ENCODE measurements around the gene SERHL2. TPM values are rescaled to one million over a fixed set of nuclear protein-coding genes. Genes with fewer than 3 reads are reported as not detected.

SERHL2 gene
- total RNA-seq, 2 donors from 2014 or later = 12.6 to 12.8 TPM

- TF ChIP-seq, protein P1, sequence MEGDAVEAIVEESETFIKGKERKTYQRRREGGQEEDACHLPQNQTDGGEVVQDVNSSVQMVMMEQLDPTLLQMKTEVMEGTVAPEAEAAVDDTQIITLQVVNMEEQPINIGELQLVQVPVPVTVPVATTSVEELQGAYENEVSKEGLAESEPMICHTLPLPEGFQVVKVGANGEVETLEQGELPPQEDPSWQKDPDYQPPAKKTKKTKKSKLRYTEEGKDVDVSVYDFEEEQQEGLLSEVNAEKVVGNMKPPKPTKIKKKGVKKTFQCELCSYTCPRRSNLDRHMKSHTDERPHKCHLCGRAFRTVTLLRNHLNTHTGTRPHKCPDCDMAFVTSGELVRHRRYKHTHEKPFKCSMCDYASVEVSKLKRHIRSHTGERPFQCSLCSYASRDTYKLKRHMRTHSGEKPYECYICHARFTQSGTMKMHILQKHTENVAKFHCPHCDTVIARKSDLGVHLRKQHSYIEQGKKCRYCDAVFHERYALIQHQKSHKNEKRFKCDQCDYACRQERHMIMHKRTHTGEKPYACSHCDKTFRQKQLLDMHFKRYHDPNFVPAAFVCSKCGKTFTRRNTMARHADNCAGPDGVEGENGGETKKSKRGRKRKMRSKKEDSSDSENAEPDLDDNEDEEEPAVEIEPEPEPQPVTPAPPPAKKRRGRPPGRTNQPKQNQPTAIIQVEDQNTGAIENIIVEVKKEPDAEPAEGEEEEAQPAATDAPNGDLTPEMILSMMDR (conservative IDR thresholded peaks at IDR 0.05) = no peak
- no peak for DNase-seq
- H3K4me3 ChIP-seq (ENCODE audit: low read length) = no peak overlapping the region
- Mint-ChIP-seq H3K27me3 (ENCODE audit: insufficient read depth) (no peaks in the 10 kb centered on the region), H3K27ac (peak overlapping the region; percentile 80), H3K36me3 (ENCODE audit: low read depth) (peaks cover 70% of the 10 kb centered on the region), H3K9me3 (peaks cover 22% of the 10 kb centered on the region), H3K4me1 (peaks cover 26% of the 10 kb centered on the region), H3K4me3 (no peak overlapping the region)
- H3K36me3 ChIP-seq (ENCODE audit: control insufficient read depth, insufficient read depth, low read length) = peaks cover 74% of the 10 kb centered on the region
- H3K27me3 ChIP-seq (ENCODE audit: control insufficient read depth, insufficient read depth, low read length, poor library complexity, severe bottlenecking) = no peaks in the 10 kb centered on the region
- peaks cover 9% of the 10 kb centered on the region for H3K9me3 ChIP-seq (ENCODE audit: control insufficient read depth, low read length)
- no peak overlapping the region for H3K9ac ChIP-seq (ENCODE audit: extremely low read depth, low read length, poor library complexity, severe bottlenecking)
- H3K4me1 ChIP-seq (ENCODE audit: control insufficient read depth, insufficient read depth, low read length) = peaks cover 5% of the 10 kb centered on the region
- peak overlapping the region; percentile 83 for H3K27ac ChIP-seq (ENCODE audit: low read depth, low read length)
- WGBS, 2 experiments (ENCODE audit: insufficient coverage in 1 of 2, insufficient read length in 1 of 2) = 76 to 93% methylated on average over 10 of the region's 11 CpGs
Observed at GRCh38 chr22:42608136-42608822, 54.5 kb downstream of the SERHL2 start.

DNA sequence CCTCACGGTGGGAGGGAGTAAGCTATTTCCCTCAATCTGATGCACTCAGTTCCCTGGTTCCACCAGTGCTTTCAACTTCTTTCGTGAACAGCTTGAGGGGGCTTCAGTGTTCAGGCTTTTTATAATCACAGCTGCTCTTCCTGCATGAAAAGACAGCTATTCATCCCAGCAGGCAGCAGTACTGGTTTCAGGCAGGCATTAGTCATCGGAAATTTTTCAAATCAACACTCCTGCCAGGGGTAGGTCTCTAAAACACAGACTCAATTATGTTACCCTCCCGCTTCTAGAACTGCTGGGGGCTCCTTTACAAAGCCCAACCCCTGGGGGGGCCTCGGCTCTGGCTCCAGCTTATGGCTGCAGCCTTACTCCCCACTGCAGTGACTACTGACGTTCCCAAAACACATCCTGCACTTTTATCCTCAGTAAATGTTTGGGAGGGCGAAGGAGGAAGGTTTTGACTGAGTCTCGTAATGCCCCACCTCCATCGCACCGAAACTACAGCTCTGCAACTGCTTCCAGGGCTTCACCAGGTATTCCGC, 55.1 kb downstream of the SERHL2 start:
- Mint-ChIP-seq H3K27me3 (ENCODE audit: insufficient read depth) (no peaks in the 10 kb centered on the region), H3K27ac (peak overlapping the region; percentile 80), H3K4me1 (peaks cover 26% of the 10 kb centered on the region), H3K9me3 (peaks cover 22% of the 10 kb centered on the region), H3K36me3 (ENCODE audit: low read depth) (peaks cover 70% of the 10 kb centered on the region), H3K4me3 (no peak overlapping the region)
- peaks cover 5% of the 10 kb centered on the region for H3K4me1 ChIP-seq (ENCODE audit: control insufficient read depth, insufficient read depth, low read length)
- no peak overlapping the region for H3K9ac ChIP-seq (ENCODE audit: extremely low read depth, low read length, poor library complexity, severe bottlenecking)
- no peak for DNase-seq
- H3K36me3 ChIP-seq (ENCODE audit: control insufficient read depth, insufficient read depth, low read length) = peaks cover 71% of the 10 kb centered on the region
- H3K27me3 ChIP-seq (ENCODE audit: control insufficient read depth, insufficient read depth, low read length, poor library complexity, severe bottlenecking) = no peaks in the 10 kb centered on the region
- H3K27ac ChIP-seq (ENCODE audit: low read depth, low read length) = peak overlapping the region; percentile 83
- H3K4me3 ChIP-seq (ENCODE audit: low read length) = no peak overlapping the region
- WGBS, 2 experiments (ENCODE audit: insufficient coverage in 1 of 2, insufficient read length in 1 of 2) = 55 to 80% methylated on average over 8 to 11 of the region's 11 CpGs
- TF ChIP-seq, protein P1 (conservative IDR thresholded peaks at IDR 0.05) = no peak
- H3K9me3 ChIP-seq (ENCODE audit: control insufficient read depth, low read length) = peaks cover 9% of the 10 kb centered on the region

GRCh38 chr22:42610186-42610585, 56.4 kb downstream of the SERHL2 start:
- 91 to 92% methylated on average over 4 to 5 of the region's 5 CpGs for WGBS, 2 experiments (ENCODE audit: insufficient coverage in 1 of 2, insufficient read length in 1 of 2)
- TF ChIP-seq, protein P1 (conservative IDR thresholded peaks at IDR 0.05) = no peak
- Histone ChIP-seq H3K27me3 (ENCODE audit: control insufficient read depth, insufficient read depth, low read length, poor library complexity, severe bottlenecking) (no peaks in the 10 kb centered on the region), H3K4me3 (ENCODE audit: low read length) (no peak overlapping the region), H3K9me3 (ENCODE audit: control insufficient read depth, low read length) (peaks cover 9% of the 10 kb centered on the region), H3K9ac (ENCODE audit: extremely low read depth, low read length, poor library complexity, severe bottlenecking) (no peak overlapping the region), H3K4me1 (ENCODE audit: control insufficient read depth, insufficient read depth, low read length) (peaks cover 5% of the 10 kb centered on the region), H3K36me3 (ENCODE audit: control insufficient read depth, insufficient read depth, low read length) (peaks cover 64% of the 10 kb centered on the region), H3K27ac (ENCODE audit: low read depth, low read length) (no peak overlapping the region)
- Mint-ChIP-seq H3K9me3 (peaks cover 22% of the 10 kb centered on the region), H3K36me3 (ENCODE audit: low read depth) (peaks cover 70% of the 10 kb centered on the region), H3K4me1 (peaks cover 23% of the 10 kb centered on the region), H3K27me3 (ENCODE audit: insufficient read depth) (no peaks in the 10 kb centered on the region), H3K4me3 (no peak overlapping the region), H3K27ac (peak overlapping the region; percentile 12)
- no peak for DNase-seq

All from endodermal cell (in vitro differentiated cells).